Urothelium cell line (cell line): Measurements from ENCODE around the gene TNFRSF4.
"Not testable (repeated sequence)": the region's sequence is repeated elsewhere in the genome, so short reads cannot be mapped to it uniquely, and the experiment has no call there.

Experiments used
- DNase-seq: peaks from one replicate; pipeline ENCODE4 v3.0.0; 2011; ENCODE audit warnings: low spot score, mixed read lengths
- FAIRE-seq: peaks from 2 replicates; lab custom pipeline; 2011; peaks lifted over from hg19 to GRCh38; lab: Jason Lieb, UNC

TNFRSF4 gene

DNA sequence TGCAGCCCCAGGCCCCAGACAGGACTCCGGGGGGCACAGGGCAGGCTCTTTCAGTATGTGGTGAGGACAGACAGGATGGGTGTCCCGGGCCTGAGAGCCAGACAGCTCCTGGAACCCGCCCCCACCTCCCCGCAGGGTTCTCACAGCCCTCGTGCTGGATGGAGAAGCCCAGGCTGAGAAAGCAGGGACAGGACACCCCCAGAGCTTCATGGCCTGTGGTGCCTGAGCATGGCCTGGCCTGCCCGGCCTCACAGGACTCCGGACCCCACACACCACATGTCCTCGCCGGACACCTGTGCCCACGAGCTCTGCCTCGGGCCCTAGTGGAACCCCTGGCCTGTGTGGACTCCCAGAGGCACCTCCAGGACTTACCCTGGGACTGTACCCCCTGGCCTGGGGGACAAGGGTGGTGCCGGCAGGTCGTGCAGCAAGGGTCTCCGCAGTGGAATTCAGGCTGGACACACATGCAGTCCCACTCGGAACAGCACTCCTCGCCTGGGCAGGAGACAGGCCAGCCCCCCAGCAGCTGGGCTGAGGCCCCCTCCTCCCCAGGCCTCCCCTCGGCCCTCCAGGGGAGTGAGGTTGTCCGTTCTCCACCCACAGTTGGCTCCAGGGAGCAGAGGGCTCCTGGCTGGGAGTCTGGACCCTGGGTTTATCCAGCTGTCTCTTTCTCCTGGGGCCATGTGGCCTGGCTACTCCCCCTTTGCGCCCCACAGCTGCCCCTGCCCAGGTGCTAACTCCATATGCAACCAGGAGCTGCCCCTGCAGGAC is 8.8 kb downstream of the TNFRSF4 start:
- DNase-seq (no peak), FAIRE-seq (no peak)

DNA sequence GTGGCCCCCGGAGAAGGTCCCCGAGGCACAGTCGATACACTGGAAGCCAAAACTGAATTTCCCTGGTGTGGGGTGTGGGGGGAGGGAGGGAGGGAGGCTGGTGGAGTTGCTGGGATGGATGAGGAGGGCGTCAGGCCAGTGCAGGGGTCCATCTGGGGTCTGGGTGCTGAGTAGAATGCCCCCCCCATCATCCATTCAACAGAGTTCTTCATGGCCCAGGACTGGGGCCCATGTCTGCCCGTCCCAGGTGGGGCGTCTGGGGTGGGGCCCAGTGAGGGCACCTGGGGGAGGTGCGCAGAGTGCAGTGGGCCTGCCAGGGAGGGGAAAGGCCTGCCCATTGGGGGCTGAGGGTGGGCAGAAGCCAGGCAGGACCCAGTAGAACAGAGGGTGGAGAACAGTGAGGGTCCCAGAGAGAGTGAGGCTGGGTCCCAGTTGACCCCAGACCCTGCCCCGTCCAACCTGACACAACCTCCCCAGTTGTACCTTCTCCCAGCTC is 9.5 kb downstream of the TNFRSF4 start:
- FAIRE-seq: no peak

DNA sequence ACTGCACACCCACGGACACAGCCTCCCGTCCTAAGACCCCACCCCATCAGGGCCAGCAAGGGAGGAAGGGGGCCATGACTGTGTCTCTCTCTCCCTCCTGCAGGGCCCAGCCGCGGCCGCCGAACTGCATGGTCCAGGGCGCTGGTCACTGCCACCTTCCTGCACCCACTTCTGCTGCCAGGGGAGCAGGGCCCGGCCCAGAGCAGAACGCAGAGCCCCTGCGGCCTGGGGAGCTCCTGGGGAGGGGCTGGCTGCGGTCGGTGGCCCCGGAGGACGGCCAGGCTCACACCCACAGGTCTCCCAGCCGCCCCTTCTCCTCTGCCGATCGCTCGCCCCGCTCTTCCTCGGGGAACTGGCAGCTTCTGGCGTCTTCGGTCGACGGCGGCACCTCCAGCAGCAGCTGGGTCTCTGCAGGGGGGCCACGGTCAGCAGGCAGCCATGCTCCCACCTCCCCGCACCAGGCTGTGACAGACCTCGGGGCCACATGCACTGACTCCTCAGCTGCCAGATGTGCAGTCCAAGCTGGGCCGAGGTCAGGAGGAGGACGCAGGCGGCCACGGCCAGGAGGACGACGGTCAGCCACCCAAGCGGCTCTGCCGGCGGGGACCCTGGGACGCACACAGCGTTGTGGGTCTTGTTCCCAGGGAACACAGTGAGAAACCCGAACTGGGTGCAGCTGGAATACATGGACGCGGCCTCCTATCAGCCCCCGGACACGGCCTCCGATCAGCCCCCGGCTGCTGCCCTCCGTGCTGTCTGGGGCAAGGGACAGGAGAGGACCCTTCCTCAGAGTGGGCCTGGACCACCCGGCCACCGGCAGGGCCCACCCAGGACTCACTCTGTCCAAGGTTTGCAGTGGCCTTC is 10.2 kb downstream of the TNFRSF4 start:
- DNase-seq (no peak), FAIRE-seq (no peak)

More for the DNA sequence above, 9.5 kb downstream of the TNFRSF4 start:
- no peak for DNase-seq

DNA sequence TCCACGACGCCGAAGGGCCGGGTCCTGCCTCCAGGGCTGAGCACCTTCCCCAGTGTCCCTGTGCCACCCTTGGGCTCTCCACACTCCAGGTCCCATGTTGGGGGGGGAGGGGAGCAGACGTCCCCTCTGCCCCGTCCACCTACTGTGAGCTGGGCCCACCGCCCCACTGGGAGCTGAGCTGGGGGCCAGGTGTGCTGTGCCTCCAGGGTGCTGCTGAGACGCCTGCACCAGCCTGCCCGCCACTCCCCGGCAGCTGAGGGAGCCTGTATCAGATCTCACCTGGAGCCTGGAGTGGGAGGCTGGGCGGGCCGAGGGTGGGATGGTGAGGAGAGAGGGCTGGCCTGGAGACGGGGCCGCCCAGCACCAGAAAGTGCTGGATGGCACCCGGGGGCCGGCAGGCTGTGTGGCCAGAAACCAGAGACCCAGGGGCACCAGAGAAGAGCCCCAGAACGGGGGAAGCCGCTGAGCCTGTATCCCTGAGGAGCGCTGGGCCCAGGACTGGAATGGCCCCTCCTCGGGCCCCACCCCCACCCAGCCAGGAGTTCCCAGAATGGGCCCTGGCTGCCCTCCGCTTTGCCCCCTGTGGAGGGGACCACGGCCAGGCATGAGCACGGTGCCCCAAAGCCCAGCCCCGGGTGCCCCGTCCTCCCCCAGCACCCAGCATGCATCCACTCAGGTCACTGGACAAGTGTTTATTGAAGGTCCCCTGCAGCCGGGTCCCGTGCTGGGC is 11.0 kb downstream of the TNFRSF4 start:
- FAIRE-seq (no peak), DNase-seq (no peak)

DNA sequence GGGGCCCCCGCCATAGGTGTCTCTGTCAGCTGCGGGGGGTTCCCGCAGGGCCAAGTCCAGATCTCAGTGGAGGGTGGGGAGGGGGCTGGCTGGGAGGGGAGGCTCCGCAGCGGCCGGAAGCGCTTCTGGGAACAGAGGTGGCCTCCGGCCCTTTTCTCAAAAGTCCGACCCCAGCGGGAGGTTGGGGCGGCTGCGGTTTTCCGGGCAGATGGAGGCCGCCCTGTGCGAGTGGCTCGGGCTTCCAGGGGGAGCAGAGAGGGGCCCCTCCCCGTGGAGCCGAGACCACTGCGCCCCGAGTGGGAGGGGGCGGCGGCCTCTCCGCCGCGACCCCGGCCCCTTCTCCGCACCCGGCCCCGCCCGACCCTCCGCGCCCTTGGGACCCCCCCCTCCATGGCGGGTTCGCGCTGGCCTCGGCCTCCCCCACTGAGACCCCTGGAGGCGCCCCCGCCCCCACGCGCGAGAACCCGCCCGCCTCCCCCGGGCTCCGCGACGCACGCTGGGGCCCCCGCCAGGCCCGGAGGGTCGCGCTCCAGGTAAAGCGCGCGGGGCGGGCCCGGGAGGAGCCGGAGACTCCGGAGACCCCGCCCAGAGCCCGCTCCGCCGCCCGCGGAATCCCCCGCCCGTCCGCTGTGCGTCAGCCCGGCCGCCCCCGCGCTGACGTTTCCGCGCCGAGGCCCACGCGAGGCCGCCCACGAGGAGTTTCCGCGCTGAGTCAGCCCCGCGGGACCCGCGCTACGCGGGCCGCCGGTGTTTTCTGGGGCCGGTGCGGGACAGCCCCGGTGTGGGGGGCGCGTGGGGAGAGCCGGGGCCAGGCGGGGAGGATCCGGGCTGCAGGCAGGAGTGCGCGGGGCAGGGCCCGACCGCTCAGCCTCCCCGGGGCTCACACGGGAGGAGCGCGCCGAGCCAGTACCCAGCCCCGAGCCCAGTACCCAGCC is 12.8 kb downstream of the TNFRSF4 start:
- DNase-seq (peak; percentile 76), FAIRE-seq (no peak)

DNA sequence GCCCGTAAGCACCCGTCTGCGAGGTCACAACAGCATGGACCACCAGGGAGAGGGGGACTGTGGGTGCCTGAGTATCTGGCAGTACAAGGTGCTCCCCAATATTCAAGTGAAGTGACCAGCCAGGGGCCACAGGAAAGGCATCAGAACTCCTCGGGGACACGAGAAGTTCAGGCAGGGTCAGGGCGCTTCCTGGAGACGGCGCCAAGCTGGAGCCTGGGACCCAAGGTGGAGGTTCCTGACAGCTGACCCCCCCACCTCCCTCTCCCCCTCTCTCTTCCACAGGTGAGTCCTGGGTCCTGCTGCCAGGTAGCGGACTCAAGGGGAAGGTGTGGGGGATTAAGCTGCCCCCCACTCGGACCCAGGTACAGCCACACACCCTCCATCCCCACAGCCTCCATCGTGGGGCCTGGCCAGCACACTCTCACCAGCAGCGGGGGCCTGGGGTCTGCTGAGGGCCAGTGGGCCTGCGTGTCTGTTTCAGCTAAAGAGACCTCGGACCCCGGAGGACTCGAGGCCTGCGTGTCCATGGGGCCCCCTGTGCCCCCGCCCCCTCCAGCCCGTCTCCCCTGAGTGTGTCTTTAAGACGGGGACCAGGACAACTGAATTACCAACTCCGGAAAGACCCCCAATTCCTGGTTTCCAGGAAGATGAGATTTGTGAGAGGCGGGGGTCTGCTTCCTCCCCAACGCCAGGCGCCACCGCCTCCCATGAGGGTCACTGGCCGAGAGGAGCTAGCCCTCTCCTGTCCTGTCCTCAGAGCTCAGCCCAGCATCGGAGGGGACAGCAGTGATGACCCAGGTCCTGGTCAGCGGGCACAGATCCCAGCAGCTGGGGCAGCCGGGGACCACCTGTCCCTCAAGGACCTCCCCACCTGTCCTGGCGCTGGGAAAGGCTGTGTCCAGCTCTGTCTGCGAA is 13.7 kb downstream of the TNFRSF4 start:
- DNase-seq (no peak), FAIRE-seq (no peak)

DNA sequence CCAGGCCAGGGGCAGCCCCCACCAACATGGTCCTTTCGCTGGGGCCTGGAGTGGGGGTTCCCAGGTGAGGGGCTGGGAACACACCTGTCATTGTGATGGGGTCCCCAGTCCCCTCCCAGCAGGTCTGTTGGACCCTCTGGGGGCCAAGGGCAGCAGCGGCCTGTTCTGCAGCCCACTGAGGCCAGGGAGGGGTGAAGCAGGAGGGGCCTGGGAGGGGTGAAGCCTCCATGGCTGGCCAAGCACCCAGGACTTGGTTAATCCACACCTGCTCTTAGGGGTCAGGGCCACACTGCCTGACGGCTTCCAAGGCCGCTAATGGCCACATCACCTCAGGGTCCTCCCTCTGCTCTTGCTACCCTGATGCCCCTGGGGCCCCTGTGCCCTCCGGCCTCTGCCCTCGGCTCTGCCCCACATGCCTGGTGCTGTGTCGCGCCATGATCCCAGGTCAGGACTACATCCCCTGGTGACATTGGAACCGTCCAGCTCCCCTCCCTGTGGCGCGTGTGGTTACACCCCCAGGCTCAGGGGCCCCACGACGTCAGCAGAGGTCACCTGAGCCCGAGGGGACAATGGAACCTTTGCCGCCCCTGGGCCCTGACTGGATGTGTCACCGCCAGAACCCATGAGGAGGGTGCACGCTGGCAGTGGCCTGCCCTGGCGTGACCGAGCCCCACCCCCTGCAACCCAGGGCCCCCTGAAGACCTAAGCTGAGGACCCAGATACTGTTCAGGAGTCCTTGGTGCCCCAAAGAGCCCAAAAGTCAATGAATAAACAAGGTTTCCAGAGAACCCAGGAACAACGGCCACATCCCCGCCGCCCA is 14.6 kb downstream of the TNFRSF4 start:
- FAIRE-seq (no peak), DNase-seq (no peak)

DNA sequence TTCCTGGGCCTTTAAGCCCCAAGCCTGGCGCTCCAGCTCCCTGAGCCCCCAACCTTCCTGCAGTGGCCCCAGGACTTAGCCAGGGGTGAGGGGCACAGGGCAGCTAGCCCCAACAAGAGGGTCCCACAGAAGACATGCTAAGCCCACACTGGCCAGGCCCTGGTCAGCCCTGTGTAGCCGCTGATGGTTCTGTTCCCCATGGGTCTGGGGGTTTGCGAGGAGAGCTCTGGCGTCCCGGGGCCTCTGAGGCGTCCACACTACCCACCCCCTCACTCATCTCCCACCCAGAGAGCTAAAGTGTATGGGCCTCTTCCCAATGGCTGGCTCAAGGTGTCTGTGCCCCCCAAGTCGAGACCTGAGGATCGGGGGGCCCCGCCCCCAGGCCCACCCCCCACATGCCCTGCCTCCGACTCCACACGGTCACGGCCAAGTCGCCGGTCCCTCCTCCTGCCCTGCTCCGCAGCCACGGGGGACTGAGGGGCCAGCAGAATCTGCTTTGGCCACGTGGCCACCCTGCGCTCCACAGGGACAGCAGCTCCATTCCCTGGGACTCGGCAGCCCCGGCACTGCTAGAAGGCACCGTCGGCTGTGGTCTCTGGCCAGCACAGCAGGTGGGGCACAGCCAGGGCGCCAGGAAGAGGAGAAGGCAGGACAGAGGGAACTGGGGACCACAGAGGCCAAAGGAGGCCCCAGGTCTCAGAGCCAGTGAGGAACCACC is 15.4 kb downstream of the TNFRSF4 start:
- no peak for DNase-seq
- FAIRE-seq: no peak

DNA sequence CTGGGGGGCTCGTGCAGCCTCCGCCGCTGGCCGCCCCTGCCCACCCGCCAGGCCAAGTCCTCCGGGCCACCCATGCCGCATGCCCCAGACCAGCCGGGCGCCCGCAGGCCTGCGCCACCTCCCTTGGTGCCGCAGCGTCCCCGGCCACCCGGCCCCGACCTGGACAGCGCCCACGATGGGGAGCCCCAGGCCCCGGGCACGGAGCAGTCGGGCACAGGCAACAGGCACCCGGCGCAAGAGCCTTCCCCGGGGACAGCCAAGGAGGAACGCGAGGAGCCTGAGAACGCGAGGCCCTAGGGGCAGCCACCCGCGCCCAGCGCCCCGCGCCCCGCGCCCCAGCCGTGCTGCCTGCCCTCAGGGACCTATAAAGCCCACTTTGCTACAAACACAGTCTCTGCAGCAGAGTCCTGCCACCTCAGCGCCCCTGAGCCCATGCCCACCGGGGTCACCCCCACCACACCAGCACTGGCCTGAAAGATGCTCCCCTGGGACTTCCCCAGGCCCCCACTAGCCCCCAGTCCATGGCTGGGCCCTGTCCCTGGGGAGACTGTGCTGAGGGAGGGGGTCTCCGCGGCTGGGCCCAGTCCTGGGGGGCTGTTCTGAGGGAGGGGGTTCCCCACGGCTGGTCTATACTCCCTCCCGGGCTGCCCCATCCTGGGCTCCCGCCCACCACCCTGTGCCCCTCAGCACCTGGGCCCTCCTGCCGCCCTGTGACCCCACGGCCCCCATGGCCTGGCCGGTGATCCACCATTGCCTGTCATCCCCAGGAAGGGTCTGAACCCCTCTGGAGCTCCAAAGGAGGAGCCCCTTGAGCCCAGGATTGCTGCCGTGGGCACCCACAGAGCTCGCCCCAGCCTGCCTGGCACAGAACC is 16.2 kb downstream of the TNFRSF4 start:
- DNase-seq (no peak), FAIRE-seq (no peak)

DNA sequence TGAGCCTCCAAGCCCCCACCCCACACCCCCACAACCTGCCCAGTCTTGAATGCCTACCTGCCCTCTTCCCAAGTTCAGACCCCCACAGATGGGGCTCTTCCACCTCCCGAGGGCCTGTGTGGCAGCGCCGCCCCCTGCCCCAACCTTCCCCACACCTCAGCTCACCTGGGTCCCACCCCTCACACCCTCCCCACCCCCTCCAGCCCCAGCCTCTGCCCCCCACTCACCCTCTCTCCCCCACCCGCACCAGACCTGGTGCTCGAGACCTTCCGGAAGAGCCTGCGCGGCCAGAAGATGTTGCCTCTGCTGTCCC is 16.8 kb downstream of the TNFRSF4 start:
- FAIRE-seq (no peak), DNase-seq (no peak)

DNA sequence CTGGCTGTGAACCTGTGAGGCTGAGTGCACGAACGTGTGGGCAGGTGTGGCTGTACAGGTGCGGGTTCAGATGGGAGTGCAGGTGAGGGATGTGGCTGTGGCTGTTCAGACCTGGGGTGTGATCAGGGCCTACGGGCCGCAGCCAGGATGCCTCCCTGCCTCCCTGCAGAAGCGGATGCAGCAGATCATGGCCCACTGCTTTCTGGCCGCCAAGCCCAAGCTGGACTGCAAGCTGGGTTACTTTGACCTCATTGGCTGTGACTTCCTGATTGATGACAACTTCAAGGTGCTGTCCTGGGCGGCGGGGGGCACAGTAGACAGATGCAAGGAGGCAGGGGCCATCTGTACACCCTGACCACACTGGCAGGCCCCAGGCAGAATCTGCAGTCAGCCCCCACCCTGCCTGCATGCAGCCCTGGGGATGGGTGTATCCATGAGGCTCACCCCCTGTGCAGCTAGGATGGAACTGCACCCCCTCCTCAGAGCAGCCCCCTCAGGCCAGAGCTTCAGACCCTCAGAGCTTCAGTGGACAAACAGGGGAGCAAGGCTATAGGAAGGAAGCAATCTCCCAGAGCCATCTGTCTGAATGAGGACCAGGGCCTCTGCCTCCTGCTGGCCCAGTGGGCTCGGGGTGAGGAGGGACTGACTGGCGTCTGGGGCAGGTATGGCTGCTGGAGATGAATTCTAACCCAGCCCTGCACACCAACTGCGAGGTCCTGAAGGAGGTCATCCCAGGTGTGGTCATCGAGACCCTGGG is 17.3 kb downstream of the TNFRSF4 start:
- DNase-seq (no peak), FAIRE-seq (no peak)

DNA sequence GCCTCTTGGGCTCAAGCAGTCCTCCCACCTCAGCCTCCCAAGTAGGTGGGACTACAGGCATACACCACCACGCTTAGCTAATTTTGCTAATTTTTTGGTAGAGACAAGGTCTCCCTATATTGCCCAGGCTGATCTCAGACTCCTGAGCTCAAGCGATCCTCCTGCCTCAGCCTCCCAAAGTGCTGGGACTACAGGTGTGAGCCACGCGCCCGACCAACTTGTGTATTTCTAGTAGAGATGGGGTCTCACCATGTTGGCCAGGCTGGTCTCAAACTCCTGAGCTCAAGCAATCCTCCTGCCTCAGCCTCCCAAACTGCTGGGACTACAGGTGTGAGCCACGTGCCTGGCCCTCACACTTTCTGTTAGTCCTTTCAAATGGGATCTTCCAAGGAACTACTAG is 18.2 kb downstream of the TNFRSF4 start:
- DNase-seq, FAIRE-seq: not testable (repeated sequence)

DNA sequence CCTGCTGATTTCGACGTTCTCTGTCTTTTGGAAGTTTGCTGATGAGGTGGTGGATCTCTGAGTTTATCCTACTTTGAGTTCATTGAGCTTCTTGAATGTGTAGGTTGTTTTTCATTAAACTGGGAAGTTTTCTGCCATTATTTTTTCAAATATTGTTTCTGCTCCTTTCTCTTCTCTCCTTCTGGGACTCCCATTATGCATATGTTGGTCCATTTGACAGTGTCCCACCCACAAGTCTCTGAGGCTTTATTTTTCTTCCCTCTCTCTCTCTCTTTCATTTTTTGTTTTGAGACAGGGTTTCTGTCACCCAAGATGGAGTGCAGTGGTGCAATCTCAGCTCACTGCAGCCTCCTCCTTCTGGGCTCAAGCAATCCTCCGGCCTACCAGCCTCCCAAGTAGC is 19.2 kb downstream of the TNFRSF4 start:
- DNase-seq (no peak), FAIRE-seq (no peak)

DNA sequence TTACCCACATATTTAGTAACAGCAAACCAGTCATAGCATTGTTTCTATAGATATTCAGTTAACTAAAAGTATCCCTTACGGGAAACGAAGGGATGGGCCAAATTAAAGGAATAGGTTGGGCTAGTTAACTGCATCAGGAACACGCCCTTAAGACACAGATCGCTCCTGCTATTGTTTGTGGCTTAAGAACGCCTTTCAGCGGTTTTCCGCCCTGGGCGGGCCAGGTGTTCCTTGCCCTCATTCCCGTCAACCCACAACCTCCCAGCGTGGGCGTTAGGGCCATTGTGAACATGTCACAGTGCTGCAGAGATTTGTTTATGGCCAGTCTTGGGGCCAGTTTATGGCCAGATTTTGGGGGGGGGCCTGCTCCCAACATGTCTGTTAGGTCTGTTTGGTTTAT is 22.2 kb downstream of the TNFRSF4 start:
- no peak for FAIRE-seq
- no peak for DNase-seq

DNA sequence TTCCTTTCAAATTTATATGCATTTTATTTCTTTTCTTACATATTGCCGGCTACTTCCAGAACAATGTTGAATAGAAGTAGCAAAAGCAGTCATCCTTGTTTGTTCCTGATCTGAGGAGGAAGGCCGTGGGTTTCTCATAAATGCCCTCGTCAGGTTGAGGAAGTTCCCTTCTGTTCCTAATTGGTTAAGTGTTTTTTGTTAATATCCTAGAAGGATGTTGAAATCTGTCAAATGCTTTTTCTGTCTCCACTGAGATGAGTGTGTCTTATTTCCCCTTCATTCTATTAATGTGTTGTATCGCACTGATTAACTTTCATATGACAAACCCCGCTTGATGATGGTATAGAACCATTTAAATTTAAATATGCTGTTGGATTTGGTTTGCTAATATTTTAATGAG is 24.8 kb downstream of the TNFRSF4 start:
- no peak for FAIRE-seq
- no peak for DNase-seq

DNA sequence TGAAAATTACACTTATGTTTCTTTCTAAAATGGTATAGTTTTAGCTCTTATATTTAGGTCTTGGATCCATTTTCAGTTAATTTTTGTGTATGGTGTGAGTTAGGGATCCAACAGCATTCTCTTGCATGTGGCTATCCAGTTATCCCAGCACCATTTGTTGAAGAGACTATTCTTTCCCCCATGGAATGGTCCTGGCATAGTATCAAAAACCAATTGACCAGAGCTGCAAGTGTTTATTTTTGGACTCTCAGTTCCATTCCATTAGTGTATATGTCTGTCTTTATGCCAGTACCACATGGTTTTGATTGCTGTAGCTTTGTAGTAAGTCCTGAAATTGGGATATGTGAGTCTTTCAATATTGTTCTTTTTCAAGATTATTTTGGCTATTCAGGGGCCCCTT is 26.0 kb downstream of the TNFRSF4 start:
- FAIRE-seq (no peak), DNase-seq (no peak)
